IPS-18c (cell line): ENCODE data around the gene PISD.
"Not testable (repeated sequence)": the region's sequence is repeated elsewhere in the genome, so short reads cannot be mapped to it uniquely, and the experiment has no call there.

Experiments
- H3K4me3 ChIP-seq: 2 replicates; pipeline ENCODE4 v1.7.0; 2013; ENCODE audit warnings: low read depth, mild to moderate bottlenecking, low read length, moderate library complexity; ENCODE audit not compliant: insufficient read depth
- H3K9me3 ChIP-seq: one replicate; pipeline ENCODE4 v1.6.1; 2013; ENCODE audit warnings: mild to moderate bottlenecking, low read length, moderate library complexity; ENCODE audit not compliant: control insufficient read depth, insufficient read depth

PISD gene

GRCh38 chr22:31603081-31603525, 58.9 kb downstream of the PISD start:
- Histone ChIP-seq H3K9me3 (no peaks in the 10 kb centered on the region), H3K4me3 (no peak overlapping the region)

GRCh38 chr22:31602259-31602952, 59.6 kb downstream of the PISD start:
- no peak overlapping the region for H3K4me3 ChIP-seq
- no peaks in the 10 kb centered on the region for H3K9me3 ChIP-seq

GRCh38 chr22:31595271-31595670, 66.7 kb downstream of the PISD start:
- H3K4me3 ChIP-seq: no peak overlapping the region
- H3K9me3 ChIP-seq: peaks cover 2% of the 10 kb centered on the region

- not testable (repeated sequence) for H3K4me3 ChIP-seq, H3K9me3 ChIP-seq
Measured at GRCh38 chr22:31590161-31590560, 71.9 kb downstream of the PISD start.

- Histone ChIP-seq H3K4me3 (no peak overlapping the region), H3K9me3 (no peaks in the 10 kb centered on the region)
Measured at GRCh38 chr22:31588970-31589675, 72.9 kb downstream of the PISD start.

GRCh38 chr22:31586137-31586920, 75.7 kb downstream of the PISD start:
- no peak overlapping the region for H3K4me3 ChIP-seq
- H3K9me3 ChIP-seq: no peaks in the 10 kb centered on the region

GRCh38 chr22:31585161-31585859, 76.7 kb downstream of the PISD start:
- no peaks in the 10 kb centered on the region for H3K9me3 ChIP-seq
- H3K4me3 ChIP-seq: no peak overlapping the region

GRCh38 chr22:31584804-31585160, 77.2 kb downstream of the PISD start:
- Histone ChIP-seq H3K9me3 (no peaks in the 10 kb centered on the region), H3K4me3 (no peak overlapping the region)

GRCh38 chr22:31583861-31584485, 78.0 kb downstream of the PISD start:
- H3K4me3 ChIP-seq: no peak overlapping the region
- no peaks in the 10 kb centered on the region for H3K9me3 ChIP-seq

- no peak overlapping the region for H3K4me3 ChIP-seq
- no peaks in the 10 kb centered on the region for H3K9me3 ChIP-seq
Measured at GRCh38 chr22:31579835-31580242, 82.2 kb downstream of the PISD start.

- H3K4me3 ChIP-seq: no peak overlapping the region
- no peaks in the 10 kb centered on the region for H3K9me3 ChIP-seq
Measured at GRCh38 chr22:31578171-31578570, 83.8 kb downstream of the PISD start.

- Histone ChIP-seq H3K4me3 (no peak overlapping the region), H3K9me3 (no peaks in the 10 kb centered on the region)
Measured at GRCh38 chr22:31577711-31578110, 84.3 kb downstream of the PISD start.

- no peaks in the 10 kb centered on the region for H3K9me3 ChIP-seq
- H3K4me3 ChIP-seq: no peak overlapping the region
Measured at GRCh38 chr22:31575190-31575589, 86.8 kb downstream of the PISD start.

GRCh38 chr22:31574055-31574670, 87.9 kb downstream of the PISD start:
- no peaks in the 10 kb centered on the region for H3K9me3 ChIP-seq
- H3K4me3 ChIP-seq: no peak overlapping the region

- Histone ChIP-seq H3K9me3 (no peaks in the 10 kb centered on the region), H3K4me3 (no peak overlapping the region)
Measured at GRCh38 chr22:31572939-31573338, 89.1 kb downstream of the PISD start.

GRCh38 chr22:31569126-31569525, 92.9 kb downstream of the PISD start:
- Histone ChIP-seq H3K9me3 (no peaks in the 10 kb centered on the region), H3K4me3 (no peak overlapping the region)
